Measurements from ENCODE around the gene FIGN.

GRCh38 chr2:163701399-163702195 is 34.2 kb downstream of the FIGN start:
- TF ChIP-seq TAF1 (IDR thresholded peaks at IDR 0.05; ENCODE audit: borderline replicate concordance, low read depth, low read length) (no peak), POLR2A (IDR thresholded peaks at IDR 0.05; ENCODE audit: low read depth, low read length) (no peak), POLR2AphosphoS5 (IDR thresholded peaks at IDR 0.05; ENCODE audit: low read depth, low read length) (no peak)

All from GM12892 (cell line).